SH-SY5Y (cell line): Measurements from ENCODE around the gene ANKRD11.

Experiments used
- GATA2 ChIP-seq: IDR thresholded peaks from 2 replicates; pipeline ENCODE4 v1.6.1; 2011; ENCODE audit warnings: mild to moderate bottlenecking, low read depth, low read length
- GATA3 ChIP-seq: IDR thresholded peaks from 2 replicates; pipeline ENCODE4 v1.6.1; 2011; ENCODE audit warnings: low read depth, mild to moderate bottlenecking, low read length, moderate library complexity

DNA sequence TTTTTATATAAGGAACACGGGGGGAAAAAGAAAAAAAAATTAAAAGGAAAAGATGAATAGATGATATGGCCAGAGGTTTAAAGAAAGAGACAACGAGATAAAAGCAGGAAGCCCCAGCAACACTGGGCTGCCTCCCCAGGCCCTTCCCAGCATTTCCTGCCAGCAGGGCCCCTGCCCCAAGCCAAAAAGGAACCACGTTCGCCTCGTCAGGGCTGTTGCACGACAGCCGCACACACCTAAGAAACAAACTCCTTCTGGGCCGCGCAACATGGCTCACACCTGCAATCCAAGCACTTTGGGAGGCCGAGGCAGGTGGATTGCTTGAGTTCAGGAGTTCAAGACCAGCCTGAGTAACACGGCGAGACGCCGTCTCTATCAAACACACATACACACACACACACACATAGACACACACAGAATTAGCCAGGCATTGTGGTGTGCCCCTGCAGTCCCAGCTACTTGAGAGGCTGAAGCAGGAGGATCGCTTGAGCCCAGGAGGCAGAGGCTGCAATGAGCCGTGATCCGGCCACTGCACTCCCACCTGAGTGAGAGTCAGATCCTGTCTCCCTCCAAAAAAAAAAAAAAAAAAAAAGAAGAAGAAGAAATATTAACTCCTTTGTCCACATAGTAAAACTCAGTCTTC is 83.0 kb downstream of the ANKRD11 start:
- no peak for TF ChIP-seq GATA2
- no peak for TF ChIP-seq GATA3
